Measurements from ENCODE around the gene ZNF497.

GRCh38 chr19:58345558-58345957 lies 17.0 kb downstream of the ZNF497 start:
- TF ChIP-seq CTCF (IDR thresholded peaks at IDR 0.05) (no peak), POLR2A (IDR thresholded peaks at IDR 0.05) (no peak)

Data from adrenal gland (tissue), 5 donors.